Natural killer cell (primary cell): Measurements from ENCODE around the gene SEMA4F. TPM values are rescaled to one million over a fixed set of nuclear protein-coding genes. Genes with fewer than 3 reads are reported as not detected.

Experiments used
- ATAC-seq, 3 donors: fragments of 150-1000 bp in 2 of 3; fragments of 200-7000 bp in 1 of 3; cut with Tn5 transposase; 1 replicate in 1 of 3; 2 replicates in 2 of 3; pipeline ENCODE4 v1.10.0; 2021; ENCODE audit warnings: mild to moderate bottlenecking in 2 of 3, moderate library complexity in 2 of 3
- DNase-seq, 2 donors: peaks; one replicate each; pipeline versions ENCODE4 v3.0.0 to v3.0.0-alpha.2; 2013 to 2021; ENCODE audit warnings: mixed read lengths in 1 of 2
- H3K27ac ChIP-seq: one replicate; pipeline ENCODE4 v1.5.1; 2013; ENCODE audit warnings: mild to moderate bottlenecking, low read length
- H3K27me3 ChIP-seq: one replicate; pipeline ENCODE4 v1.6.1; 2013; ENCODE audit warnings: low read length; ENCODE audit not compliant: control insufficient read depth, insufficient read depth
- H3K36me3 ChIP-seq: one replicate; pipeline ENCODE4 v1.6.1; 2013; ENCODE audit warnings: low read length; ENCODE audit not compliant: control insufficient read depth, insufficient read depth
- H3K4me1 ChIP-seq: one replicate; pipeline ENCODE4 v1.6.1; 2013; ENCODE audit warnings: low read length; ENCODE audit not compliant: control insufficient read depth, insufficient read depth
- H3K4me3 ChIP-seq: one replicate; pipeline ENCODE4 v1.5.1; 2013; ENCODE audit warnings: low read length
- H3K9me3 ChIP-seq: one replicate; pipeline ENCODE4 v1.6.1; 2013; ENCODE audit warnings: low read length; ENCODE audit not compliant: control insufficient read depth, insufficient read depth
- H3K27ac Mint-ChIP-seq, 2 donors: one replicate each; pipeline ENCODE4 v1.8.0; 2022; ENCODE audit warnings: mild to moderate bottlenecking in 2 of 2, mixed read lengths in 2 of 2, moderate library complexity in 1 of 2
- H3K27me3 Mint-ChIP-seq, 2 donors: one replicate each; pipeline ENCODE4 v1.8.0; 2022; ENCODE audit warnings: low read depth in 2 of 2, mixed read lengths in 2 of 2
- H3K36me3 Mint-ChIP-seq: one replicate; pipeline ENCODE4 v1.8.0; 2022; ENCODE audit warnings: mixed read lengths
- H3K4me1 Mint-ChIP-seq, 2 donors: one replicate each; pipeline ENCODE4 v1.8.0; 2022; ENCODE audit warnings: mixed read lengths in 2 of 2
- H3K4me3 Mint-ChIP-seq: one replicate; pipeline ENCODE4 v1.8.0; 2022; ENCODE audit warnings: mild to moderate bottlenecking, moderate library complexity, mixed read lengths
- H3K9me3 Mint-ChIP-seq, 2 donors: one replicate each; pipeline ENCODE4 v1.8.0; 2022; ENCODE audit warnings: mixed read lengths in 2 of 2
- CTCF ChIP-seq: fragments of 200-600 bp; IDR thresholded peaks from one replicate; pipeline ENCODE4 v1.8.0; 2022; ENCODE audit warnings: antibody characterized with exemption
- WGBS: methylation state at CpG from one replicate; pipeline ENCODE4 v1.1.7; 2013; ENCODE audit warnings: missing lambda C conversion rate; ENCODE audit not compliant: insufficient coverage; 5-methylcytosine and 5-hydroxymethylcytosine counted together
- intact Hi-C: fragments of 100-400 bp; cut with micrococcal nuclease; formaldehyde crosslinking; loops from one replicate; pipeline ENCODE4 v1.14.2; 2022
- total RNA-seq, 4 donors: library from RNA; stranded (reverse); fragments of 120-200 nt in 1 of 4; gene quantifications; one replicate each; pipeline versions ENCODE4 v1.2.3 to v1.2.4, GENCODE V29; 2013 to 2022

Gene SEMA4F
- total RNA-seq, 3 donors from 2014 or later (not counting 1 experiment from before 2014, with no cell fraction given) = 7.3 to 18.0 (median 10.8) TPM

GRCh38 chr2:74688881-74689280 is 34.8 kb downstream of the SEMA4F start:
- DNase-seq (no peak), ATAC-seq (no peak)
- Mint-ChIP-seq H3K36me3 (no peaks in the 10 kb centered on the region), H3K27ac (no peak overlapping the region), H3K27me3 (peaks cover 8 to 11% of the 10 kb centered on the region in 2 donors), H3K4me3 (no peak overlapping the region), H3K9me3 (no peaks in the 10 kb centered on the region), H3K4me1 (no peaks in the 10 kb centered on the region)
- Histone ChIP-seq H3K27me3 (no peaks in the 10 kb centered on the region), H3K27ac (no peak overlapping the region), H3K9me3 (no peaks in the 10 kb centered on the region), H3K4me1 (no peaks in the 10 kb centered on the region), H3K4me3 (no peak overlapping the region), H3K36me3 (no peaks in the 10 kb centered on the region)
- intact Hi-C loops = no loop called here
- TF ChIP-seq CTCF = no peak
- WGBS = 80% methylated on average over 1 of the region's 1 CpG

GRCh38 chr2:74689671-74690070 is 35.6 kb downstream of the SEMA4F start:
- Mint-ChIP-seq H3K27ac (no peak overlapping the region), H3K36me3 (no peaks in the 10 kb centered on the region), H3K4me1 (no peaks in the 10 kb centered on the region), H3K9me3 (no peaks in the 10 kb centered on the region), H3K27me3 (peaks cover 8 to 11% of the 10 kb centered on the region in 2 donors), H3K4me3 (no peak overlapping the region)
- TF ChIP-seq CTCF = no peak
- intact Hi-C loops = loop anchor here (1.0 kb wide), 1 partner anchor 187 kb away; no protein-coding TSS in a partner anchor
- H3K9me3 ChIP-seq = no peaks in the 10 kb centered on the region
- DNase-seq (no peak), ATAC-seq (no peak)
- H3K4me1 ChIP-seq = no peaks in the 10 kb centered on the region
- 91% methylated on average over 3 of the region's 3 CpGs for WGBS
- no peaks in the 10 kb centered on the region for H3K36me3 ChIP-seq
- no peaks in the 10 kb centered on the region for H3K27me3 ChIP-seq
- no peak overlapping the region for H3K4me3 ChIP-seq
- no peak overlapping the region for H3K27ac ChIP-seq

- Histone ChIP-seq H3K9me3 (no peaks in the 10 kb centered on the region), H3K27me3 (no peaks in the 10 kb centered on the region), H3K4me1 (no peaks in the 10 kb centered on the region), H3K36me3 (no peaks in the 10 kb centered on the region), H3K27ac (no peak overlapping the region), H3K4me3 (no peak overlapping the region)
- Mint-ChIP-seq H3K4me3 (no peak overlapping the region), H3K36me3 (no peaks in the 10 kb centered on the region), H3K4me1 (no peaks in the 10 kb centered on the region), H3K27ac (no peak overlapping the region), H3K9me3 (no peaks in the 10 kb centered on the region), H3K27me3 (peaks cover 8 to 15% of the 10 kb centered on the region in 2 donors)
- intact Hi-C loops = loop anchor here (1.0 kb wide), 1 partner anchor 186 kb away; no protein-coding TSS in a partner anchor
- DNase-seq (peak in 1 of 2 donors; percentile 63), ATAC-seq (peak in 2 of 3 donors; percentile 59 to 64)
- TF ChIP-seq CTCF = peak; percentile 40
- WGBS = 12% methylated on average over 3 of the region's 4 CpGs
Observed at GRCh38 chr2:74690571-74690970, 36.5 kb downstream of the SEMA4F start.

DNA sequence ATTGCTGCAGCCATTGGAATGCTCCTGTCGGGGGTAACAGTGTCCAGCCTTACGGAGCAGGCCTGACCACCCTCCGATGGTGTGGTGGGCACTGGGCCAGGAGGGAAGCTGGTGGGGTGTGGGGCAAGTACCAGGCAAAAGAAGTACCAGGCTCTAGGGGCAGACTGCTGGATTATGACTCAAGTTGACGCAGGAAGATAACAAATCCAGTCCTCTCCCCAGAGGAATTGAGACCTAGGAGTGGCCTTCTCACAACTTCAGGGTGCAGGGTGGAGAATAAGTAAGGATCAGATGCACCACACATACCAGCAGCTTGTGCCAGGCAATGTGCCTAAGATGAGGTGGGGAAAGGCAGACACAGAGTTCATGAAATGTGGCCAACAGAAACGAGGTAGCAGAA is 37.9 kb downstream of the SEMA4F start:
- no peak for TF ChIP-seq CTCF
- no peaks in the 10 kb centered on the region for H3K9me3 Mint-ChIP-seq
- H3K4me1 ChIP-seq = no peaks in the 10 kb centered on the region
- H3K36me3 ChIP-seq = no peaks in the 10 kb centered on the region
- H3K27ac Mint-ChIP-seq = no peak overlapping the region
- H3K36me3 Mint-ChIP-seq = no peaks in the 10 kb centered on the region
- no peak overlapping the region for H3K4me3 Mint-ChIP-seq
- H3K27ac ChIP-seq = no peak overlapping the region
- 87% methylated on average over 5 of the region's 5 CpGs for WGBS
- H3K4me3 ChIP-seq = no peak overlapping the region
- no peaks in the 10 kb centered on the region for H3K4me1 Mint-ChIP-seq
- no peak for ATAC-seq
- no peaks in the 10 kb centered on the region for H3K27me3 ChIP-seq
- intact Hi-C loops = no loop called here
- H3K27me3 Mint-ChIP-seq = peaks cover 8 to 15% of the 10 kb centered on the region in 2 donors
- H3K9me3 ChIP-seq = no peaks in the 10 kb centered on the region
- no peak for DNase-seq
